HepG2 (cell line): ENCODE results near the gene SLC6A6. TPM values are rescaled to one million over a fixed set of nuclear protein-coding genes. Genes with fewer than 3 reads are reported as not detected.

Experiments used
- ATAC-seq: fragments of 200-7000 bp; cut with Tn5 transposase; 3 replicates; pipeline ENCODE4 v1.9.1; 2020; ENCODE audit warnings: mild to moderate bottlenecking, moderate library complexity
- BruUV-seq: library from RNA; stranded (reverse); fragments of 400-500 nt; replicated peaks from 2 replicates; lab custom pipeline; 2021; lab: Mats Ljungman, UMichigan
- CTCF ChIA-PET: fragments of 300-600 bp; formaldehyde crosslinking; extraction: SDS; loops from one replicate; lab custom pipeline; 2021; ENCODE audit warnings: low total read pairs, inconsistent platforms, low intra/inter-chr PET ratio; lab: Yijun Ruan, JAX
- POLR2A ChIA-PET: fragments of 350-600 bp; sonication (Branson Sonifier 250); formaldehyde crosslinking; loops from one replicate; lab custom pipeline; 2020; ENCODE audit warnings: antibody characterized with exemption, inconsistent platforms; lab: Yijun Ruan, JAX
- DNase-seq: peaks from one replicate; pipeline ENCODE4 v3.0.0-alpha.2; 2015; ENCODE audit warnings: low spot score
- FAIRE-seq: peaks from 3 replicates; lab custom pipeline; 2011; peaks lifted over from hg19 to GRCh38; lab: Jason Lieb, UNC
- H2AFZ ChIP-seq: one replicate; pipeline ENCODE4 v1.6.1; 2011; ENCODE audit warnings: low read length, inconsistent platforms
- H3K27ac ChIP-seq: fragments of 300-600 bp; 3 replicates; pipeline ENCODE4 v1.8.0; 2011; ENCODE audit warnings: mixed run types, mild to moderate bottlenecking, mixed read lengths, low read length, inconsistent platforms; ENCODE audit not compliant: insufficient read depth; ENCODE audit errors: extremely low read length
- H3K27me3 ChIP-seq, 2 experiments: fragments of 200-600 bp in 1 of 2; 2 replicates in 1 of 2; 3 replicates in 1 of 2; pipeline versions ENCODE4 v1.6.0 to v1.8.0; 2011; ENCODE audit warnings: low read length in 2 of 2, mild to moderate bottlenecking in 2 of 2, moderate library complexity in 2 of 2, inconsistent platforms in 1 of 2; ENCODE audit not compliant: insufficient read depth in 2 of 2, control insufficient read depth in 1 of 2
- H3K36me3 ChIP-seq, 2 experiments: fragments of 200-600 bp in 1 of 2; replicated peaks in 1 of 2; 2 replicates in 1 of 2; 3 replicates in 1 of 2; pipeline versions ENCODE4 v1.5.1 to v1.8.0; 2011; ENCODE audit warnings: low read length in 2 of 2, inconsistent platforms in 1 of 2; ENCODE audit not compliant: insufficient read depth in 2 of 2, control insufficient read depth in 1 of 2
- H3K4me1 ChIP-seq: 2 replicates; pipeline ENCODE4 v1.5.1; 2012; ENCODE audit warnings: low read length, inconsistent platforms; ENCODE audit not compliant: insufficient read depth
- H3K4me2 ChIP-seq: 2 replicates; pipeline ENCODE4 v1.6.0; 2011; ENCODE audit warnings: low read depth, low read length, inconsistent platforms
- H3K4me3 ChIP-seq, 3 experiments: fragments of 200-600 bp in 1 of 3; sonication (generic), shearing (Covaris generic) in 1 of 3; replicated peaks in 1 of 3; 2 replicates each; pipeline ENCODE4 v1.5.1; 2011 to 2016; ENCODE audit warnings: low read length in 3 of 3, inconsistent platforms in 2 of 3, low read depth in 2 of 3, mild to moderate bottlenecking in 2 of 3, control low read depth in 1 of 3, mixed read lengths in 1 of 3; ENCODE audit not compliant: insufficient read depth in 1 of 3
- H3K79me2 ChIP-seq: one replicate; pipeline ENCODE4 v1.6.1; 2011; ENCODE audit warnings: low read length, inconsistent platforms; ENCODE audit not compliant: insufficient read depth
- H3K9ac ChIP-seq: 2 replicates; pipeline ENCODE4 v1.6.0; 2011; ENCODE audit warnings: mild to moderate bottlenecking, low read depth, low read length, inconsistent platforms; ENCODE audit not compliant: insufficient read depth
- H3K9me3 ChIP-seq: 2 replicates; pipeline ENCODE4 v1.5.1; 2012; ENCODE audit warnings: mild to moderate bottlenecking, low read length
- H4K20me1 ChIP-seq: 2 replicates; pipeline ENCODE4 v1.6.0; 2011; ENCODE audit warnings: inconsistent platforms, mild to moderate bottlenecking, low read length, moderate library complexity; ENCODE audit not compliant: insufficient read depth
- JUND ChIP-seq: sonication (generic); formaldehyde crosslinking; IDR thresholded peaks from 2 replicates; pipeline ENCODE4 v1.8.0; 2022; ENCODE audit warnings: mild to moderate bottlenecking, missing genetic modification reagents
- REPIN1 ChIP-seq: sonication (generic); formaldehyde crosslinking; IDR thresholded peaks from 2 replicates; pipeline ENCODE4 v1.8.0; 2022; ENCODE audit warnings: missing genetic modification reagents, low read depth, mild to moderate bottlenecking, borderline replicate concordance
- TP53 ChIP-seq: sonication (generic); formaldehyde crosslinking; conservative IDR thresholded peaks from 2 replicates; pipeline ENCODE4 v1.4.0; 2020; ENCODE audit warnings: missing genetic modification reagents
- ZBTB7A ChIP-seq: sonication (generic); formaldehyde crosslinking; IDR thresholded peaks from 2 replicates; pipeline ENCODE4 v1.8.0; 2022; ENCODE audit warnings: mild to moderate bottlenecking, missing genetic modification reagents
- ZC3H13 ChIP-seq: sonication (generic); formaldehyde crosslinking; IDR thresholded peaks from 2 replicates; pipeline ENCODE4 v1.8.1; 2023; ENCODE audit warnings: mild to moderate bottlenecking, missing genetic modification reagents, moderate library complexity
- ZNF879 ChIP-seq: sonication (generic); formaldehyde crosslinking; IDR thresholded peaks from 2 replicates; pipeline ENCODE4 v1.8.1; 2023; ENCODE audit warnings: missing genetic modification reagents
- WGBS: methylation state at CpG from one replicate; pipeline ENCODE4 v1.1.6; 2017; ENCODE audit warnings: low lambda C conversion rate; 5-methylcytosine and 5-hydroxymethylcytosine counted together
- in situ Hi-C: cut with HindIII; loops from 2 replicates; pipeline ENCODE4 v1.10.0; 2017; ENCODE audit warnings: low pct_unique_long_range_greater_than_20kb; ENCODE audit not compliant: extremely low pct_ligation_motif_present
- intact Hi-C: fragments of 100-400 bp; cut with micrococcal nuclease; formaldehyde crosslinking; loops from one replicate; pipeline ENCODE4 v1.10.0; 2022; ENCODE audit not compliant: unreplicated experiment
- polyA plus RNA-seq, 8 experiments: library from polyadenylated mRNA; depleted of rRNA in 3 of 8; stranded (reverse) in 7 of 8; unstranded in 1 of 8; fragments of >200 nt; fragmentation: Illumina TruSeq in 4 of 8; extraction: Trizol in 4 of 8; gene quantifications; 2 replicates each; pipeline versions ENCODE4 v1.2.1 to v1.2.3, GENCODE V29; 2011 to 2016; ENCODE audit warnings: low read depth in 4 of 8, missing spikeins in 1 of 8, mixed read lengths in 1 of 8; ENCODE audit not compliant: insufficient read depth in 1 of 8
- total RNA-seq, 5 experiments: library from RNA; depleted of rRNA; stranded (reverse); fragments of >200 nt; fragmentation: Illumina TruSeq; extraction: Trizol; gene quantifications; 2 replicates each; pipeline ENCODE4 v1.2.3, GENCODE V29; 2016; ENCODE audit warnings: low read depth in 1 of 5
- TF ChIP-seq, protein P1 (sequence below): sonication (generic); formaldehyde crosslinking; IDR thresholded peaks from 2 replicates; pipeline ENCODE4 v1.5.1; 2020; ENCODE audit warnings: missing genetic modification reagents, mild to moderate bottlenecking, borderline replicate concordance
- TF ChIP-seq, protein P2 (sequence below): sonication (generic); formaldehyde crosslinking; IDR thresholded peaks from 2 replicates; pipeline ENCODE4 v1.5.1; 2020; ENCODE audit warnings: missing genetic modification reagents, mild to moderate bottlenecking, borderline replicate concordance
- TF ChIP-seq, protein P3 (sequence below): sonication (generic); formaldehyde crosslinking; IDR thresholded peaks from 2 replicates; pipeline ENCODE4 v1.4.0; 2020; ENCODE audit warnings: mild to moderate bottlenecking, missing genetic modification reagents
- TF ChIP-seq, protein P4 (sequence below): IDR thresholded peaks from 2 replicates; pipeline ENCODE4 v1.6.1; 2016; ENCODE audit warnings: mild to moderate bottlenecking, missing biosample characterization, missing genetic modification reagents
- TF ChIP-seq, protein P5 (sequence below): sonication (generic); formaldehyde crosslinking; IDR thresholded peaks from 2 replicates; pipeline ENCODE4 v1.4.0; 2020; ENCODE audit warnings: mild to moderate bottlenecking, missing genetic modification reagents, borderline replicate concordance

Gene SLC6A6
- total and polyA plus RNA-seq, 2 of the 13 experiments (the other 11 are each of a cell fraction or from before 2014, with no cell fraction given) = 14.1 to 20.7 TPM

DNA sequence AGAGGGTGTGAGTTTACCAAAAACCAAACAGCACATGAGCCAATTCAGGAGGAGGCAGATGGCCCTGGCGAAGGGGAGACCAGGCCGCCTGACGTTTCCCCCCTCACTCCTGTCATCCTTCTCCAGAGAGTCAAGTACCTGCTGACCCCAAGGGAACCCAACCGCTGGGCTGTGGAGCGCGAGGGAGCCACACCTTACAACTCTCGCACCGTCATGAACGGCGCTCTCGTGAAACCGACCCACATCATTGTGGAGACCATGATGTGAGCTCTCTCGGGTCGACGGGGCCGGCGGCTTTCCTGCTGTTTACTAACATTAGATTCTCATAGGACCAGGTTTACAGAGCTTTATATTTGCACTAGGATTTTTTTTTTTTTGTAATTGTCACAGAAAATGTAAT is 82.3 kb downstream of the SLC6A6 start:
- no peak overlapping the region for H3K4me3 ChIP-seq
- peaks cover 17 to 63% of the 10 kb centered on the region in 2 experiments; a peak in 4 of 5 replicates for H3K36me3 ChIP-seq
- no peak overlapping the region for H3K4me2 ChIP-seq
- H3K9ac ChIP-seq = no peak overlapping the region
- no peak overlapping the region for H2AFZ ChIP-seq
- DNase-seq (no peak), ATAC-seq (no peak), FAIRE-seq (no peak)
- WGBS = 89% methylated on average over 16 of the region's 17 CpGs
- H3K79me2 ChIP-seq = no peaks in the 10 kb centered on the region
- H3K27ac ChIP-seq = no peak overlapping the region
- BruUV-seq = no TSS peak
- no peaks in the 10 kb centered on the region for H3K4me1 ChIP-seq
- ChIA-PET POLR2A (no interaction called here), CTCF (no interaction called here)
- H3K27me3 ChIP-seq = no peaks in the 10 kb centered on the region
- intact Hi-C loops (no loop called here), in situ Hi-C loops (no loop called here)
- H4K20me1 ChIP-seq = no peaks in the 10 kb centered on the region
- no peaks in the 10 kb centered on the region for H3K9me3 ChIP-seq
- TF ChIP-seq TP53 (CRISPR knock-in tag) = no peak
- no peak for TF ChIP-seq ZNF879 (CRISPR knock-in tag)
- TF ChIP-seq ZC3H13 (CRISPR knock-in tag) = no peak
- TF ChIP-seq, protein P1, sequence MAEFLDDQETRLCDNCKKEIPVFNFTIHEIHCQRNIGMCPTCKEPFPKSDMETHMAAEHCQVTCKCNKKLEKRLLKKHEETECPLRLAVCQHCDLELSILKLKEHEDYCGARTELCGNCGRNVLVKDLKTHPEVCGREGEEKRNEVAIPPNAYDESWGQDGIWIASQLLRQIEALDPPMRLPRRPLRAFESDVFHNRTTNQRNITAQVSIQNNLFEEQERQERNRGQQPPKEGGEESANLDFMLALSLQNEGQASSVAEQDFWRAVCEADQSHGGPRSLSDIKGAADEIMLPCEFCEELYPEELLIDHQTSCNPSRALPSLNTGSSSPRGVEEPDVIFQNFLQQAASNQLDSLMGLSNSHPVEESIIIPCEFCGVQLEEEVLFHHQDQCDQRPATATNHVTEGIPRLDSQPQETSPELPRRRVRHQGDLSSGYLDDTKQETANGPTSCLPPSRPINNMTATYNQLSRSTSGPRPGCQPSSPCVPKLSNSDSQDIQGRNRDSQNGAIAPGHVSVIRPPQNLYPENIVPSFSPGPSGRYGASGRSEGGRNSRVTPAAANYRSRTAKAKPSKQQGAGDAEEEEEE (CRISPR knock-in tag) = no peak
- no peak for TF ChIP-seq JUND (CRISPR knock-in tag)
- TF ChIP-seq ZBTB7A (CRISPR knock-in tag) = no peak
- TF ChIP-seq, protein P2, sequence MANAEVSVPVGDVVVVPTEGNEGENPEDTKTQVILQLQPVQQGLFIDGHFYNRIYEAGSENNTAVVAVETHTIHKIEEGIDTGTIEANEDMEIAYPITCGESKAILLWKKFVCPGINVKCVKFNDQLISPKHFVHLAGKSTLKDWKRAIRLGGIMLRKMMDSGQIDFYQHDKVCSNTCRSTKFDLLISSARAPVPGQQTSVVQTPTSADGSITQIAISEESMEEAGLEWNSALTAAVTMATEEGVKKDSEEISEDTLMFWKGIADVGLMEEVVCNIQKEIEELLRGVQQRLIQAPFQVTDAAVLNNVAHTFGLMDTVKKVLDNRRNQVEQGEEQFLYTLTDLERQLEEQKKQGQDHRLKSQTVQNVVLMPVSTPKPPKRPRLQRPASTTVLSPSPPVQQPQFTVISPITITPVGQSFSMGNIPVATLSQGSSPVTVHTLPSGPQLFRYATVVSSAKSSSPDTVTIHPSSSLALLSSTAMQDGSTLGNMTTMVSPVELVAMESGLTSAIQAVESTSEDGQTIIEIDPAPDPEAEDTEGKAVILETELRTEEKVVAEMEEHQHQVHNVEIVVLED (CRISPR knock-in tag) = no peak
- TF ChIP-seq, protein P3, sequence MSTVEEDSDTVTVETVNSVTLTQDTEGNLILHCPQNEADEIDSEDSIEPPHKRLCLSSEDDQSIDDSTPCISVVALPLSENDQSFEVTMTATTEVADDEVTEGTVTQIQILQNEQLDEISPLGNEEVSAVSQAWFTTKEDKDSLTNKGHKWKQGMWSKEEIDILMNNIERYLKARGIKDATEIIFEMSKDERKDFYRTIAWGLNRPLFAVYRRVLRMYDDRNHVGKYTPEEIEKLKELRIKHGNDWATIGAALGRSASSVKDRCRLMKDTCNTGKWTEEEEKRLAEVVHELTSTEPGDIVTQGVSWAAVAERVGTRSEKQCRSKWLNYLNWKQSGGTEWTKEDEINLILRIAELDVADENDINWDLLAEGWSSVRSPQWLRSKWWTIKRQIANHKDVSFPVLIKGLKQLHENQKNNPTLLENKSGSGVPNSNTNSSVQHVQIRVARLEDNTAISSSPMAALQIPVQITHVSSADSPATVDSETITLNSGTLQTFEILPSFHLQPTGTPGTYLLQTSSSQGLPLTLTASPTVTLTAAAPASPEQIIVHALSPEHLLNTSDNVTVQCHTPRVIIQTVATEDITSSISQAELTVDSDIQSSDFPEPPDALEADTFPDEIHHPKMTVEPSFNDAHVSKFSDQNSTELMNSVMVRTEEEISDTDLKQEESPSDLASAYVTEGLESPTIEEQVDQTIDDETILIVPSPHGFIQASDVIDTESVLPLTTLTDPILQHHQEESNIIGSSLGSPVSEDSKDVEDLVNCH (CRISPR knock-in tag) = no peak
- TF ChIP-seq, protein P4, sequence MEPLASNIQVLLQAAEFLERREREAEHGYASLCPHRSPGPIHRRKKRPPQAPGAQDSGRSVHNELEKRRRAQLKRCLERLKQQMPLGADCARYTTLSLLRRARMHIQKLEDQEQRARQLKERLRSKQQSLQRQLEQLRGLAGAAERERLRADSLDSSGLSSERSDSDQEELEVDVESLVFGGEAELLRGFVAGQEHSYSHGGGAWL (CRISPR knock-in tag) = no peak
- TF ChIP-seq, protein P5, sequence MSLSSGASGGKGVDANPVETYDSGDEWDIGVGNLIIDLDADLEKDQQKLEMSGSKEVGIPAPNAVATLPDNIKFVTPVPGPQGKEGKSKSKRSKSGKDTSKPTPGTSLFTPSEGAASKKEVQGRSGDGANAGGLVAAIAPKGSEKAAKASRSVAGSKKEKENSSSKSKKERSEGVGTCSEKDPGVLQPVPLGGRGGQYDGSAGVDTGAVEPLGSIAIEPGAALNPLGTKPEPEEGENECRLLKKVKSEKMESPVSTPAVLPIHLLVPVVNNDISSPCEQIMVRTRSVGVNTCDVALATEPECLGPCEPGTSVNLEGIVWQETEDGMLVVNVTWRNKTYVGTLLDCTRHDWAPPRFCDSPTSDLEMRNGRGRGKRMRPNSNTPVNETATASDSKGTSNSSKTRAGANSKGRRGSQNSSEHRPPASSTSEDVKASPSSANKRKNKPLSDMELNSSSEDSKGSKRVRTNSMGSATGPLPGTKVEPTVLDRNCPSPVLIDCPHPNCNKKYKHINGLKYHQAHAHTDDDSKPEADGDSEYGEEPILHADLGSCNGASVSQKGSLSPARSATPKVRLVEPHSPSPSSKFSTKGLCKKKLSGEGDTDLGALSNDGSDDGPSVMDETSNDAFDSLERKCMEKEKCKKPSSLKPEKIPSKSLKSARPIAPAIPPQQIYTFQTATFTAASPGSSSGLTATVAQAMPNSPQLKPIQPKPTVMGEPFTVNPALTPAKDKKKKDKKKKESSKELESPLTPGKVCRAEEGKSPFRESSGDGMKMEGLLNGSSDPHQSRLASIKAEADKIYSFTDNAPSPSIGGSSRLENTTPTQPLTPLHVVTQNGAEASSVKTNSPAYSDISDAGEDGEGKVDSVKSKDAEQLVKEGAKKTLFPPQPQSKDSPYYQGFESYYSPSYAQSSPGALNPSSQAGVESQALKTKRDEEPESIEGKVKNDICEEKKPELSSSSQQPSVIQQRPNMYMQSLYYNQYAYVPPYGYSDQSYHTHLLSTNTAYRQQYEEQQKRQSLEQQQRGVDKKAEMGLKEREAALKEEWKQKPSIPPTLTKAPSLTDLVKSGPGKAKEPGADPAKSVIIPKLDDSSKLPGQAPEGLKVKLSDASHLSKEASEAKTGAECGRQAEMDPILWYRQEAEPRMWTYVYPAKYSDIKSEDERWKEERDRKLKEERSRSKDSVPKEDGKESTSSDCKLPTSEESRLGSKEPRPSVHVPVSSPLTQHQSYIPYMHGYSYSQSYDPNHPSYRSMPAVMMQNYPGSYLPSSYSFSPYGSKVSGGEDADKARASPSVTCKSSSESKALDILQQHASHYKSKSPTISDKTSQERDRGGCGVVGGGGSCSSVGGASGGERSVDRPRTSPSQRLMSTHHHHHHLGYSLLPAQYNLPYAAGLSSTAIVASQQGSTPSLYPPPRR (CRISPR knock-in tag) = no peak
- no peak for TF ChIP-seq REPIN1 (CRISPR knock-in tag)
